ENCODE measurements around the gene COL2A1.

- TF ChIP-seq ZEB2 (tag by site-specific recombination; IDR thresholded peaks at IDR 0.05): no peak
- no peak for TF ChIP-seq CTCF (tag by site-specific recombination; IDR thresholded peaks at IDR 0.05)
- no peak for TF ChIP-seq GLIS2 (tag by site-specific recombination; IDR thresholded peaks at IDR 0.05)
- no peak for TF ChIP-seq EGR2 (tag by site-specific recombination; IDR thresholded peaks at IDR 0.05; ENCODE audit: low read depth)
- no peak for TF ChIP-seq PATZ1 (tag by site-specific recombination; IDR thresholded peaks at IDR 0.05)
- no peak for TF ChIP-seq KLF9 (tag by site-specific recombination; IDR thresholded peaks at IDR 0.05; ENCODE audit: low read depth)
- TF ChIP-seq ZNF677 (tag by site-specific recombination; IDR thresholded peaks at IDR 0.05): no peak
- no peak for TF ChIP-seq MEIS1 (CRISPR knock-in tag; IDR thresholded peaks at IDR 0.05; ENCODE audit: borderline replicate concordance)
- TF ChIP-seq KLF7 (tag by site-specific recombination; IDR thresholded peaks at IDR 0.05; ENCODE audit: borderline replicate concordance): no peak
- no peak for TF ChIP-seq ZSCAN5A (tag by site-specific recombination; IDR thresholded peaks at IDR 0.05)
- TF ChIP-seq ZNF274 (IDR thresholded peaks at IDR 0.05; ENCODE audit: low read length): no peak
- no peak for TF ChIP-seq ZNF274 (tag by site-specific recombination; IDR thresholded peaks at IDR 0.05; ENCODE audit: borderline replicate concordance)
Observed at GRCh38 chr12:47973870-47974269, 30.4 kb downstream of the COL2A1 start.

All from HEK293 (cell line).